Amygdala (tissue), 56 donors: ENCODE measurements around the gene NSUN6.

Experiments used
- DNase-seq, 56 donors: peaks; one replicate each; lab custom pipeline; 2025; lab: John Stamatoyannopoulos, UW

The NSUN6 gene, protein sequence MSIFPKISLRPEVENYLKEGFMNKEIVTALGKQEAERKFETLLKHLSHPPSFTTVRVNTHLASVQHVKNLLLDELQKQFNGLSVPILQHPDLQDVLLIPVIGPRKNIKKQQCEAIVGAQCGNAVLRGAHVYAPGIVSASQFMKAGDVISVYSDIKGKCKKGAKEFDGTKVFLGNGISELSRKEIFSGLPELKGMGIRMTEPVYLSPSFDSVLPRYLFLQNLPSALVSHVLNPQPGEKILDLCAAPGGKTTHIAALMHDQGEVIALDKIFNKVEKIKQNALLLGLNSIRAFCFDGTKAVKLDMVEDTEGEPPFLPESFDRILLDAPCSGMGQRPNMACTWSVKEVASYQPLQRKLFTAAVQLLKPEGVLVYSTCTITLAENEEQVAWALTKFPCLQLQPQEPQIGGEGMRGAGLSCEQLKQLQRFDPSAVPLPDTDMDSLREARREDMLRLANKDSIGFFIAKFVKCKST

GRCh38 chr10:18651324-18652007 lies at the start of gene NSUN6:
NSUN6 (minus strand) TSS chr10:18651587; CDS start chr10:18651203, 384 bp downstream.
- peak; percentile 43 to 92 (median 81) for DNase-seq

DNA sequence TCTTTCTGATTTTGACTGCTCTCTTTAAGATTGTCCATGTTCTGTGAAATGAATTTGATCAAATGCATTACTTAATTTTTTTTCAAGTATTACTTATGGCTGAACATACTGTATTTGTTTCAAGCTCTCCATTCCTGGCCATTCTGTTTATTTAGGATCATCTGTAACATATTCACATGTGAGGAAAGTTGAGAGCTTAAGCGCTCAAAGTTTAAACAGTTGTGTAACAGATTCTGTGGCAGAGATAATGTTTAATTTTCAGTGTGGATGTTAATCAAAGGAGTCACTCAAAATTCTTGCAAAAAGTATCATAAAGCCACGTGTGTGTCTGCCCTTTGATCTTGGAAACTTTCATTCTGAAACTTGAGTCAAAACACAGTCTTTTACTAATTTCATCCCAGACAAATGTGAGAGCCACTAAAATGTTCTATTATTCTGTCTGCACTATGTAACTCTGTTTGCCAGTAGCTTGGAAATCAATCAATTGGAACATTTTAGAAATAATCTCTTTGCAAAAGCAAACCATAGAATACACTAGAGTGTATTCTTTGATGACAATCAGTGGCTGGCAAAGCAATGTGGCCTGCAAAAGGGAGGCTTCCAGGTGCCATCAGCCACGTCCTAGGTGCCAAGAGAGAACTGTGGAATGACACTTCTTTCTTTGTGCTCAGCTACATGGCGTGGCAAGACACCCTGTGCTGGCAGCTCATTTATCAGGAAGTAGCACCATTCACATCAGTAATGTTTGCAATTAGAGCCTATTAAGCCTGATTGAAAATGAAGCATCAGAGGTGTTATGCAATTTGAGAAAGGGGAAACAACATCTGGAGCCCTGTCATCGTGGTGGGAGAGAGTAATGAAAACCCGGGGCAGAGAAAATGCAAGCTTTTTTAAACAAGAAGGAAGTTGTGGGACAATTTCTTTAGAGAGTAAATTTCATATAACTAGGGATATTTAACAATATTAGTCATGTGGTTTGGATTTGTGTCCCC lies 48.8 kb upstream of the NSUN6 start:
- DNase-seq, result no peak

DNA sequence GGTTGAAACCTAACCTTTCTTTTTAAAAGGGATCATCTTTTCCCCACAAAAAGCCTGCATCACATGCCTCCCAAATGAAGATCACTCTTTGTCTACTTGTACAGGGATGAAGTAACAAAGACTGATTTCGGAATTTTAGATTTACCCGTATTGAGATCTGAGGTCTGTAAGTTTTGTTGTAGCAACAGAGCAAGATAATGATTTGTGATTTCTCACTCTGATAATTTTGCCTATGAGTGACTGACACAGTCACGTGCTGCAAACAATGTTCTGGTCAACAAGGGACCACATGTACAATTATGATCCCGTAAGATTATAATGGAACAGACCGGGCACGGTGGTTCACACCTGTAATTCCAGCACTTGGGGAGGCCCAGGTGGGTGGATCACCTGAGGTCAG lies 39.2 kb upstream of the NSUN6 start:
- no peak for DNase-seq

DNA sequence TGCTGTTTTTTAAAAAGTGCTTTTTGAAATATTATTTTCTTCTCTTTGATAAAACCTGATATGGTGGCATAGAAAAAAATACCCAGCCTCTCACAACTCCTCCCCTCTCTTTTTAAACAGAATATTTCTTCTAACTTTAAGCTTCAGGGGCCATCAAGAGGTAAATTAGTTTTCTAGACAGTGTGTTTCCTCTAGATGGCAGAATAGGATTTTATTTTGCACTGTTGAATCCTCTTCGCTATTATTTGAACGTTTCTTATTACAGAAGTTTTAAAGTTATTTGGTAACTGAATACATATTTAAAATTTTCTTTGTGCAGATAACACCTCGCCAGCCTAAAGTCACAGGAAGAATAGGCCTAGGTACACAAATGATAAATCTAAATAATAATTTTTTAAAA lies 38.1 kb upstream of the NSUN6 start:
- DNase-seq, result peak in 1 of 56 donors; percentile 16

GRCh38 chr10:18687706-18688105 lies 36.3 kb upstream of the NSUN6 start:
- DNase-seq, result no peak

DNA sequence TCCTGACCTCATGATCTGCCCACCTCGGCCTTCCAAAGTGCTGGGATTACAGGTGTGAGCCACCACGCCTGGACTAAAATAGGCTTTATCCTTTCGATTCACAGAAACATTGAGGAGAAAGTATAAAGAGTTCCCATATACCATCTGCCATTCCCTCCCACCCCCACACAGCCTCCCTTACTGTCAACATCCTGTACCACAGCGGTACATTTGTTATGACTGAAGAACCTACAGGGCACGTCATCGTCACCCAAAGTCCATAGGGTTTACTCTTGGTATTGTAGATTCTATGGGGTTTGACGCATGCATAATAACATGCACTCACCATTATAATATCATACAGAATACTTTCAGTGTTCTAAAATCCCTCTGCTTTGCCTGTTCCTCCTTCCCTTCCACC lies 35.8 kb upstream of the NSUN6 start:
- DNase-seq, result no peak

DNA sequence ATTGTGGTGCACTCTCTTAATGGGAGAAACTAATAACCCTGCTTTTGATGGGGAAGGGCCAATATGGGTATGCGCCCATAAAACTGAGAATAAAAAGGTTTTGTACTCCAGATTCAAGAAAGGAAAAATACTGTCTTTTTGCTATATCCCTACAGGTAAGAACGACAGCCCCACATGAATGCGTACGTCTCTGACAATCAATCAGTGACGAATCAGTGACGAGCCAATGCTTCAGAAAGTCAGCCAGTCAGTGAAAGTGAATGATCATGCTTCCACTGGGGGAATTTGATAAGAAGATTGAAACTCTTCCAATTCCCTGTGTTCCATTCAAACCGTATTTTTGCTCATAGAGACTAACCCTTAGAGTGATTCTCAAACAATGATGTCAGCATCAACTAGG lies 34.2 kb upstream of the NSUN6 start:
- no peak for DNase-seq

DNA sequence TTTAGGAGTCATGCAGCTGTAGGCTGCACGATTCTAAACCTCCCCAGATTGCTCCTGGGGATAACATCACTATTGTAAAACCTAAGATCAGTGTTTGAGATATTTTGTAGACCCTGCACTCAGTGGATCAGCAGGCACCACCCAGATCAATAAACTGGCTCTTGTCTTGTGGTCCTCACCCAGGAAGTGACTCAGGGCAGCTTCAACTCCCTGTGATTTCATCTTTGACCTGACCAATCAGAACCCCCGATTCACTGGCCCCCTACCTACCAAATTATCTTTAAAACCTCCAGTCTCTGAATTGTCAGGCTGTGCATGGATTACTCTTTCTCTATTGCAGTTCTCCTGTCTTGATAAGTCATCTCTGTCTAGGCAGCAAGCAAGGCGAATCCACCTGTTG lies 33.6 kb upstream of the NSUN6 start:
- DNase-seq, result no peak

DNA sequence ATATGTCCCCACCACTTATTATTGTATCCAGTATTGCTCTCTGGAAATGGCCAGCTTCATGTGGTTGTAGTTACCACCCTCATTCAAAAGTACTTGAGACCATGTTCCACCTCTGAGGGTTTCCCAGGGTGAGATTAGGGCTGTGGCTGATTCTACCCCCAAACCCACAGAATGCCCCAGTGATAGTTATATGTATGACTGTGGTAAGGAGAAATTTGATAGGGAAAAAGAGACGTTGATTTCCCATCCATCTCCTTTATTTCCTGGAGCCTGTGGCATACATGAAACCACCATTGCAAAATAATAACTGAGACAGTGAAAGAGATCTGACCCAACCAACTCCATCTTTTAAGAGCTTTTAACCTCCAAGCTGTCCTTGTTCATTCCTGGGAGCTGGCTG lies 33.0 kb upstream of the NSUN6 start:
- DNase-seq, result no peak

- DNase-seq, result no peak
These were observed 32.0 kb upstream of the NSUN6 start for GRCh38 chr10:18683427-18683826.

GRCh38 chr10:18681971-18682411 lies 30.6 kb upstream of the NSUN6 start:
- DNase-seq, result no peak

- no peak for DNase-seq
These were observed 30.0 kb upstream of the NSUN6 start for GRCh38 chr10:18681366-18681765.

DNA sequence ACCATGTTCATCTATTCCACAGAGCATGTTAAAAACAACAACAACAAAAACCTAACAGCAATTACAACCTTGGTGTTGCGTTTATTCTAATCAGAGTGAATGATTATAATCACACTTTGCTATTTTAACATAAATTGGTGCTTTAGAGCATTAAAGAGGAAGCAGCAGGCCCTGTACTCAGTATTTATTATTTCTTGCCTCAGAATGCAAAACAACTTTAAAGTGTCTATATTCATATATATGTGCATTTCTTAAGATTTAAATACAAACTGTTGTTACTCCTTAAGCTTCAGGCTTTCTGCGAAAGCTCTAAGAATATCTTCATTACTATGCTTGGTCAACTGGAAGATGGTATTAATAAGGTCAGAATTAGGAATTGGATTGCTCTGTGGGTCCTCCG lies 29.4 kb upstream of the NSUN6 start:
- DNase-seq, result no peak

- DNase-seq, result no peak
These were observed 23.9 kb upstream of the NSUN6 start for GRCh38 chr10:18675086-18675801.

DNA sequence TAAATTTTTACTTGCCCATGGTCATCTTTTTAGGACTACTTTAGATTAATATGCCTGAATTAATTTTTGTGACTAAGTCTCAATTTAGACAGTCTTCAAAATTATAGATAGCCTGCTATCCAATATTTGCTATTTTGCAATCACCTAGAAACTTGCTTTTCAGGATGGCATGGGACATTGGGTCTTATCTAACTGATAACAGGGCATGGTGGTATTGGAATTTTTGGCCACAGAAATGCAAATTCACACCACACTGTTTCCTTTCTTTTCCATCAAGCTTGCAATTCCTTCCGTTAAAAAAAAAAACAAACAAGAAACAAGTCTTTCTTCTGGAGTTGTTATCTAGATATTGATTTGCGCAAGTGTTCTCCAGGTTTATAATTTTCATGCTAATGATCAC lies 16.6 kb upstream of the NSUN6 start:
- no peak for DNase-seq

- DNase-seq, result no peak
These were observed 15.4 kb upstream of the NSUN6 start for GRCh38 chr10:18666810-18667209.

- no peak for DNase-seq
These were observed 14.6 kb upstream of the NSUN6 start for GRCh38 chr10:18665815-18666558.

GRCh38 chr10:18664841-18665478 lies 13.6 kb upstream of the NSUN6 start:
- DNase-seq, result no peak
